SU-DHL-6 (cell line): ENCODE measurements around the gene TMSB15C.

Experiments used
- EZH2phosphoT487 ChIP-seq: fragments of 200-600 bp; sonication (generic), shearing (Covaris generic); conservative IDR thresholded peaks from 2 replicates; pipeline ENCODE4 v1.6.1; 2018; ENCODE audit warnings: mild to moderate bottlenecking, antibody characterized with exemption, low read length, moderate library complexity, mixed read lengths
- TF ChIP-seq, protein P1 (sequence below): fragments of 200-600 bp; sonication (generic); IDR thresholded peaks from one replicate; pipeline ENCODE4 v1.5.1; 2017; ENCODE audit warnings: antibody characterized with exemption, mild to moderate bottlenecking, low read length, moderate library complexity; ENCODE audit not compliant: insufficient read depth, poor library complexity, severe bottlenecking

DNA sequence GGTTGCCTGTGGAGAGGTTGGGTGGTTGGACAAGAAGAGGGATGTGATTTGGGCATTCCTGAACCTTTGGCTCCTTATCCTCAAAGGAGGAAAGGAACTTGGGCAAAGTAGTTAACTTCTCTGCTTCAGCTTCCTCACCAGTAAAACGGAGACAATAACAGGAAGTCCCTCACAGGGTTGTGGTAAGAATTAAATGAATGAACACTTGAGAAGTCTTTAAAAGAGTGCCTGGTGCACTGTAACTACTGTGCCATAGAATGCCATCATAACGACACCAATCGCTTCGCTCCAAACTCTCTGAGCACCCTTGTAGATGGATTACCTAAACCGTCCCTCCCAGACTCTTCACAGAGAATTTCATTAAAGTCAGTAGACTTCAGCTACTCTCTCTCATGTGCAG, 46.8 kb upstream of the TMSB15C start:
- TF ChIP-seq, protein P1, sequence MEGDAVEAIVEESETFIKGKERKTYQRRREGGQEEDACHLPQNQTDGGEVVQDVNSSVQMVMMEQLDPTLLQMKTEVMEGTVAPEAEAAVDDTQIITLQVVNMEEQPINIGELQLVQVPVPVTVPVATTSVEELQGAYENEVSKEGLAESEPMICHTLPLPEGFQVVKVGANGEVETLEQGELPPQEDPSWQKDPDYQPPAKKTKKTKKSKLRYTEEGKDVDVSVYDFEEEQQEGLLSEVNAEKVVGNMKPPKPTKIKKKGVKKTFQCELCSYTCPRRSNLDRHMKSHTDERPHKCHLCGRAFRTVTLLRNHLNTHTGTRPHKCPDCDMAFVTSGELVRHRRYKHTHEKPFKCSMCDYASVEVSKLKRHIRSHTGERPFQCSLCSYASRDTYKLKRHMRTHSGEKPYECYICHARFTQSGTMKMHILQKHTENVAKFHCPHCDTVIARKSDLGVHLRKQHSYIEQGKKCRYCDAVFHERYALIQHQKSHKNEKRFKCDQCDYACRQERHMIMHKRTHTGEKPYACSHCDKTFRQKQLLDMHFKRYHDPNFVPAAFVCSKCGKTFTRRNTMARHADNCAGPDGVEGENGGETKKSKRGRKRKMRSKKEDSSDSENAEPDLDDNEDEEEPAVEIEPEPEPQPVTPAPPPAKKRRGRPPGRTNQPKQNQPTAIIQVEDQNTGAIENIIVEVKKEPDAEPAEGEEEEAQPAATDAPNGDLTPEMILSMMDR = no peak
- TF ChIP-seq EZH2phosphoT487 = no peak
